SK-N-SH treated with all-trans-retinoic acid at 6 μM for 48 hours (cell line): ENCODE results near the gene LOXHD1.

Experiments
- ARNTL ChIP-seq: fragments of 450-650 bp; formaldehyde crosslinking; IDR thresholded peaks from 2 replicates; pipeline ENCODE4 v1.5.0; 2020; ENCODE audit warnings: low read depth, mild to moderate bottlenecking, moderate library complexity, borderline replicate concordance
- BACH2 ChIP-seq: fragments of 250-450 bp; sonication (Bioruptor Pico); IDR thresholded peaks from 2 replicates; pipeline ENCODE4 v1.9.0; 2021; ENCODE audit warnings: mild to moderate bottlenecking, borderline replicate concordance
- ZFP3 ChIP-seq: fragments of 250-450 bp; sonication (Bioruptor Pico); IDR thresholded peaks from 2 replicates; pipeline ENCODE4 v1.5.0; 2020; ENCODE audit warnings: mild to moderate bottlenecking, moderate library complexity
- ZNF70 ChIP-seq: fragments of 450-650 bp; formaldehyde crosslinking; IDR thresholded peaks from 2 replicates; pipeline ENCODE4 v1.5.0; 2020; ENCODE audit warnings: mild to moderate bottlenecking, moderate library complexity
- ZNF8 ChIP-seq: fragments of 450-650 bp; formaldehyde crosslinking; IDR thresholded peaks from 2 replicates; pipeline ENCODE4 v1.5.0; 2020; ENCODE audit warnings: mild to moderate bottlenecking, moderate library complexity
- TF ChIP-seq, protein P1 (sequence below): fragments of 250-450 bp; sonication (Bioruptor Pico); IDR thresholded peaks from 2 replicates; pipeline ENCODE4 v1.5.1; 2021; ENCODE audit warnings: mild to moderate bottlenecking, moderate library complexity
- TF ChIP-seq, protein P2 (sequence below): fragments of 250-450 bp; sonication (Bioruptor Pico); IDR thresholded peaks from 2 replicates; pipeline ENCODE4 v1.8.0; 2021; ENCODE audit warnings: low read depth, mild to moderate bottlenecking, moderate library complexity, borderline replicate concordance
- TF ChIP-seq, protein P3 (sequence below): fragments of 250-450 bp; sonication (Bioruptor Pico); IDR thresholded peaks from 2 replicates; pipeline ENCODE4 v1.5.1; 2020; ENCODE audit warnings: low read depth, mild to moderate bottlenecking, moderate library complexity
- TF ChIP-seq, protein P4 (sequence below): fragments of 250-450 bp; sonication (Bioruptor Pico); IDR thresholded peaks from 2 replicates; pipeline ENCODE4 v1.8.0; 2020; ENCODE audit warnings: mild to moderate bottlenecking, moderate library complexity, borderline replicate concordance

DNA sequence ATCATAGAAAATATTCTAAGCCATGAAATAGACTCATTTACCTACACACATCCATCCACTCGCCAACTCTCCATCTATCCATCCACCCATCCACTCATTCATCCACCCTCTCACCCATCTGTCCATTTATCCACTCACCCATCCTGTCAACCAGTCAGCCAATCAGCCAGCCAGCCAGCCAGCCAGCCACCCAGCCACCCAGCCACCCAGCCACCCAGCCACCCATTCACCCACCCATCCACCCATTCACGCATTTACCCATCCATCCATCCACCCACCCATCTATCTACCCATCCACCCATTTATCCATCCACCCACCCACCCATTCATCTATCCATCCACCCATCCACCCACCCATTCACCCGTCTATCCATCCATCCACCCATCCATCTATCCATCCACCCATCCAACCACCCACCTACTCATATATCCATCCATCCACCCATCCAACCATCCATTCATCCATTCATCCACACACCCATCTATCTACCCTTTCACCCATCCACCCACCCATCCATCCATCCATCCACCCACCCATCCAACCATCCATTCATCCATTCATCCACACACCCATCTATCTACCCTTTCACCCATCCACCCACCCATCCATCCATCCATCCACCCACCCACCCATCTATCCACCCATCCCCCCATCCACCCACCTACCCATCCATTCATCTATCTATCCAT is 185.1 kb downstream of the LOXHD1 start:
- TF ChIP-seq ZNF8 (CRISPR knock-in tag) (no peak), ARNTL (CRISPR knock-in tag) (no peak), BACH2 (CRISPR knock-in tag) (no peak), ZFP3 (CRISPR knock-in tag) (no peak), ZNF70 (CRISPR knock-in tag) (no peak)
- TF ChIP-seq, protein P1, sequence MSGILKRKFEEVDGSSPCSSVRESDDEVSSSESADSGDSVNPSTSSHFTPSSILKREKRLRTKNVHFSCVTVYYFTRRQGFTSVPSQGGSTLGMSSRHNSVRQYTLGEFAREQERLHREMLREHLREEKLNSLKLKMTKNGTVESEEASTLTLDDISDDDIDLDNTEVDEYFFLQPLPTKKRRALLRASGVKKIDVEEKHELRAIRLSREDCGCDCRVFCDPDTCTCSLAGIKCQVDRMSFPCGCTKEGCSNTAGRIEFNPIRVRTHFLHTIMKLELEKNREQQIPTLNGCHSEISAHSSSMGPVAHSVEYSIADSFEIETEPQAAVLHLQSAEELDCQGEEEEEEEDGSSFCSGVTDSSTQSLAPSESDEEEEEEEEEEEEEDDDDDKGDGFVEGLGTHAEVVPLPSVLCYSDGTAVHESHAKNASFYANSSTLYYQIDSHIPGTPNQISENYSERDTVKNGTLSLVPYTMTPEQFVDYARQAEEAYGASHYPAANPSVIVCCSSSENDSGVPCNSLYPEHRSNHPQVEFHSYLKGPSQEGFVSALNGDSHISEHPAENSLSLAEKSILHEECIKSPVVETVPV (CRISPR knock-in tag) = no peak
- TF ChIP-seq, protein P2, sequence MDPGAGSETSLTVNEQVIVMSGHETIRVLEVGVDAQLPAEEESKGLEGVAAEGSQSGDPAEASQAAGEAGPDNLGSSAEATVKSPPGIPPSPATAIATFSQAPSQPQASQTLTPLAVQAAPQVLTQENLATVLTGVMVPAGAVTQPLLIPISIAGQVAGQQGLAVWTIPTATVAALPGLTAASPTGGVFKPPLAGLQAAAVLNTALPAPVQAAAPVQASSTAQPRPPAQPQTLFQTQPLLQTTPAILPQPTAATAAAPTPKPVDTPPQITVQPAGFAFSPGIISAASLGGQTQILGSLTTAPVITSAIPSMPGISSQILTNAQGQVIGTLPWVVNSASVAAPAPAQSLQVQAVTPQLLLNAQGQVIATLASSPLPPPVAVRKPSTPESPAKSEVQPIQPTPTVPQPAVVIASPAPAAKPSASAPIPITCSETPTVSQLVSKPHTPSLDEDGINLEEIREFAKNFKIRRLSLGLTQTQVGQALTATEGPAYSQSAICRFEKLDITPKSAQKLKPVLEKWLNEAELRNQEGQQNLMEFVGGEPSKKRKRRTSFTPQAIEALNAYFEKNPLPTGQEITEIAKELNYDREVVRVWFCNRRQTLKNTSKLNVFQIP (CRISPR knock-in tag) = no peak
- TF ChIP-seq, protein P3, sequence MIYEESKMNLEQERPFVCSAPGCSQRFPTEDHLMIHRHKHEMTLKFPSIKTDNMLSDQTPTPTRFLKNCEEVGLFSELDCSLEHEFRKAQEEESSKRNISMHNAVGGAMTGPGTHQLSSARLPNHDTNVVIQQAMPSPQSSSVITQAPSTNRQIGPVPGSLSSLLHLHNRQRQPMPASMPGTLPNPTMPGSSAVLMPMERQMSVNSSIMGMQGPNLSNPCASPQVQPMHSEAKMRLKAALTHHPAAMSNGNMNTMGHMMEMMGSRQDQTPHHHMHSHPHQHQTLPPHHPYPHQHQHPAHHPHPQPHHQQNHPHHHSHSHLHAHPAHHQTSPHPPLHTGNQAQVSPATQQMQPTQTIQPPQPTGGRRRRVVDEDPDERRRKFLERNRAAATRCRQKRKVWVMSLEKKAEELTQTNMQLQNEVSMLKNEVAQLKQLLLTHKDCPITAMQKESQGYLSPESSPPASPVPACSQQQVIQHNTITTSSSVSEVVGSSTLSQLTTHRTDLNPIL (CRISPR knock-in tag) = no peak
- TF ChIP-seq, protein P4, sequence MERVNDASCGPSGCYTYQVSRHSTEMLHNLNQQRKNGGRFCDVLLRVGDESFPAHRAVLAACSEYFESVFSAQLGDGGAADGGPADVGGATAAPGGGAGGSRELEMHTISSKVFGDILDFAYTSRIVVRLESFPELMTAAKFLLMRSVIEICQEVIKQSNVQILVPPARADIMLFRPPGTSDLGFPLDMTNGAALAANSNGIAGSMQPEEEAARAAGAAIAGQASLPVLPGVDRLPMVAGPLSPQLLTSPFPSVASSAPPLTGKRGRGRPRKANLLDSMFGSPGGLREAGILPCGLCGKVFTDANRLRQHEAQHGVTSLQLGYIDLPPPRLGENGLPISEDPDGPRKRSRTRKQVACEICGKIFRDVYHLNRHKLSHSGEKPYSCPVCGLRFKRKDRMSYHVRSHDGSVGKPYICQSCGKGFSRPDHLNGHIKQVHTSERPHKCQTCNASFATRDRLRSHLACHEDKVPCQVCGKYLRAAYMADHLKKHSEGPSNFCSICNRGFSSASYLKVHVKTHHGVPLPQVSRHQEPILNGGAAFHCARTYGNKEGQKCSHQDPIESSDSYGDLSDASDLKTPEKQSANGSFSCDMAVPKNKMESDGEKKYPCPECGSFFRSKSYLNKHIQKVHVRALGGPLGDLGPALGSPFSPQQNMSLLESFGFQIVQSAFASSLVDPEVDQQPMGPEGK (CRISPR knock-in tag) = no peak
